RWPE1 (cell line): ENCODE data around the gene PLEK2.

Experiments
- CTCF ChIA-PET: fragments of 350-600 bp; sonication (Branson Sonifier 250); formaldehyde crosslinking; extraction: SDS; loops from one replicate; lab custom pipeline; 2021; lab: Yijun Ruan, JAX
- POLR2A ChIA-PET: fragments of 400-600 bp; formaldehyde crosslinking; extraction: SDS; loops from one replicate; lab custom pipeline; 2020; ENCODE audit warnings: antibody characterized with exemption; ENCODE audit not compliant: low non-redundant PET; lab: Yijun Ruan, JAX
- DNase-seq: peaks from one replicate; pipeline ENCODE4 v3.0.0; 2012; ENCODE audit warnings: low spot score
- H3K27ac ChIP-seq: fragments of 450-650 bp; 2 replicates; pipeline ENCODE4 v1.5.1; 2017
- TF ChIP-seq, protein P1 (sequence below): fragments of 450-650 bp; conservative IDR thresholded peaks from 2 replicates; pipeline ENCODE4 v1.5.1; 2017; ENCODE audit warnings: low read depth, mild to moderate bottlenecking

The PLEK2 gene, protein sequence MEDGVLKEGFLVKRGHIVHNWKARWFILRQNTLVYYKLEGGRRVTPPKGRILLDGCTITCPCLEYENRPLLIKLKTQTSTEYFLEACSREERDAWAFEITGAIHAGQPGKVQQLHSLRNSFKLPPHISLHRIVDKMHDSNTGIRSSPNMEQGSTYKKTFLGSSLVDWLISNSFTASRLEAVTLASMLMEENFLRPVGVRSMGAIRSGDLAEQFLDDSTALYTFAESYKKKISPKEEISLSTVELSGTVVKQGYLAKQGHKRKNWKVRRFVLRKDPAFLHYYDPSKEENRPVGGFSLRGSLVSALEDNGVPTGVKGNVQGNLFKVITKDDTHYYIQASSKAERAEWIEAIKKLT

DNA sequence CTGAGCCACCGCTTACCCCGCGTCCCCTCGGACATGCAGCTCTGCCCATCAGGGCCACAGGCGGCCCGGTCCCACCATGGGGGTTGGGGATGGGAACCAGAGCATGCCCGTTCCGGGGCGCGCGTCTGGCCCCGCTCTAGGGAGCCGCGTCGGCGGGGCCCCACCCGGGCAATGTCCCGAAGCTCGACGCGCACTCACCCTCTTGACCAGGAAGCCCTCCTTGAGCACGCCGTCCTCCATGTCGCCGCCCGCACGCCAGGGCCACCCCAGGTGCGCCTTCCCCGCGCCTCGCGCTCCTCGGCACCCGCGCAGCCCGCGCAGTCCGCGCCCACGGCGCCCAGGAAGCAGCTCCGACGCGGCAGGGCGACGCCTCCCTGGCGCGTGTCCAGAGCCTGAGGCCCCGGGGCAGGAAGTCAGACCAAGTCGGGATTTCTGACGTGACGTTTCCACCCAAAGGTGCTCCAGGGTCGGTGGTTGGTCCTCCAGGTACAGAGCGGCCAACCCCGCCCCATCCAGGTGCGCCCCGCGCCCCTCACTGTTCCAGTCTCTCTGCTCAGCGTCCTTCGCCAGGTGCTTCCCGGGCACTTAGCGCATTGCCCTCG, at the start of gene PLEK2:
Gene PLEK2, minus strand, starts transcription at position 346 of the 602 bp plus-strand sequence. Its CDS starts 106 bp downstream, at position 240.
- TF ChIP-seq, protein P1, sequence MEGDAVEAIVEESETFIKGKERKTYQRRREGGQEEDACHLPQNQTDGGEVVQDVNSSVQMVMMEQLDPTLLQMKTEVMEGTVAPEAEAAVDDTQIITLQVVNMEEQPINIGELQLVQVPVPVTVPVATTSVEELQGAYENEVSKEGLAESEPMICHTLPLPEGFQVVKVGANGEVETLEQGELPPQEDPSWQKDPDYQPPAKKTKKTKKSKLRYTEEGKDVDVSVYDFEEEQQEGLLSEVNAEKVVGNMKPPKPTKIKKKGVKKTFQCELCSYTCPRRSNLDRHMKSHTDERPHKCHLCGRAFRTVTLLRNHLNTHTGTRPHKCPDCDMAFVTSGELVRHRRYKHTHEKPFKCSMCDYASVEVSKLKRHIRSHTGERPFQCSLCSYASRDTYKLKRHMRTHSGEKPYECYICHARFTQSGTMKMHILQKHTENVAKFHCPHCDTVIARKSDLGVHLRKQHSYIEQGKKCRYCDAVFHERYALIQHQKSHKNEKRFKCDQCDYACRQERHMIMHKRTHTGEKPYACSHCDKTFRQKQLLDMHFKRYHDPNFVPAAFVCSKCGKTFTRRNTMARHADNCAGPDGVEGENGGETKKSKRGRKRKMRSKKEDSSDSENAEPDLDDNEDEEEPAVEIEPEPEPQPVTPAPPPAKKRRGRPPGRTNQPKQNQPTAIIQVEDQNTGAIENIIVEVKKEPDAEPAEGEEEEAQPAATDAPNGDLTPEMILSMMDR: no peak
- peak; percentile 84 for DNase-seq
- POLR2A ChIA-PET: no interaction called here
- CTCF ChIA-PET: interaction anchor here (0.6 to 2.0 kb wide), 2 partner anchors 12 to 115 kb away, joined by 3 to 4 read pairs; no protein-coding TSS in a partner anchor
- H3K27ac ChIP-seq: peak within 1 kb of the TSS; percentile 91

DNA sequence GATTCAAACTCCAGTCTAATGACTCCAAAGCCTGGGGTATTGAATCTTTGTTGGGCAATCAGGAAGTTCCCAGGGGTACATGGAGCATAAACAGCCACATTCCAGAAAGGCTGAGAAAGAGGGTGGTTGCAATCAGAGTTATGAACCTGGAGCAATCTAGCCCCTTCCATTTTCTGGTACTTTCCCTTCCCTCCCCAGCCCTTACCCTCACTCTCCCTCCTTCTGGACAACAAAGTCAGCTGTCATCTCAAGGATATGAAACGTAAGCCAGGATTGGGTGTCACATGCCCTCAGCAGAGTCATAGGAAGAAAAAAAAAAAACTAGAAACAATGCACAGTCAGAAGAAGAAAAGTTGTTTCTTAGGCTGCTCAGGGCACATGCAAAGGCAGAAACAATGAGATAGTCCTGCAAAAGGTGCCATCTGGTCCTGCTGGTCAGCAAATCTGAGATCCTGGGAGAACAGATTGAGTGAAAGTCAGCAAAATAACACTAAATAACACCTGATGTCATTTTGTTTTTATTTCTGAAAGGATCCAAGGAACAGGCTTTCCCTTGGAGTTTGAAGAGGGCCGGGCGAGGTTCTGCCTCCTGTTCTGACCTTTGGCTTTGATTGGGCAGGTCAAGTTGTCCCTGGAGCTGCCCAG, 49.5 kb upstream of the PLEK2 start:
- TF ChIP-seq, protein P1: no peak
- DNase-seq: no peak
- no peak overlapping the region for H3K27ac ChIP-seq
- POLR2A ChIA-PET: no interaction called here
- CTCF ChIA-PET: interaction anchor here (1.4 kb wide), 1 partner anchor 14 kb away, joined by 3 read pairs; no protein-coding TSS in a partner anchor

DNA sequence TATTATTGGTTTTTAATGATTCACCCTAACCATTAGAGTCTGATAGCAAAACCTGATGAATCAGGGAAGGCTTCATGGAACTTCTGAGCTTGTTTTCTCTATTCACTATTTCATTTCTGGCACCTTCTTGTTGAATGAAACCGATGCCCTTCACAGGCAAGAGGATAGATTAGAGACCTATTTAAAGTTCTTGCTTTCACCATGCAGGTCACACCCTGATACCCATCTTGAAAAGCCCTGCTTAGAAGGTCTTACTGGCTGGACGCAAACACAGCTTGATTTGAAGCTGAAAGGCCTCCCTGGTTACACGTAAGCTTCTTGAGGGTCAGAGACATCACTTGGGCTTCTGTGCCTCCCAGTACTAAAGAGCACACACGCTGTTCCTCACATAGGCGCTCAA, 47.4 kb upstream of the PLEK2 start:
- ChIA-PET POLR2A (no interaction called here), CTCF (no interaction called here)
- TF ChIP-seq, protein P1: no peak
- H3K27ac ChIP-seq: no peak overlapping the region
- no peak for DNase-seq

DNA sequence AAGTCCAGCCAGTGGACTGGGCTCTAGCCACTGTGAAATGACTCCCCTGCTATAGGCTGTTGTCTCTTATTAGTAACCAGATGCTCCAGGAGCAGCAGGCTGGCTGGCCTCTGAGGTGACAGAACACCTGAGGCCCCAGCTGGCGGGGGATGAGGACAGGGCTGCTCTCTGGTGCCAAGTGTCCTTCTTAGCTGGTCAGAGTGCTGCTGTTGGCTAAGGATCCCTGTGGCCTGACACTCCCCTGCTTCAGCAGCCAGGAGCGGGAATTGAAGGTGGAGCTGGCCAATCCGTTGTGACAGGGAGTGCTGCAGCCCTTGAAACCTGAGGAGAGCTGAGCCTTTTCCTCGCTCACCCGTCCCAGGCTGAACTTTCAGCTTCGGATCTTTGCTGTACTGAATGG, 45.8 kb upstream of the PLEK2 start:
- ChIA-PET POLR2A (no interaction called here), CTCF (interaction anchor here (1.4 kb wide), 1 partner anchor 114 kb away, joined by 6 read pairs; no protein-coding TSS in a partner anchor)
- no peak for DNase-seq
- TF ChIP-seq, protein P1: no peak
- H3K27ac ChIP-seq: no peak overlapping the region

DNA sequence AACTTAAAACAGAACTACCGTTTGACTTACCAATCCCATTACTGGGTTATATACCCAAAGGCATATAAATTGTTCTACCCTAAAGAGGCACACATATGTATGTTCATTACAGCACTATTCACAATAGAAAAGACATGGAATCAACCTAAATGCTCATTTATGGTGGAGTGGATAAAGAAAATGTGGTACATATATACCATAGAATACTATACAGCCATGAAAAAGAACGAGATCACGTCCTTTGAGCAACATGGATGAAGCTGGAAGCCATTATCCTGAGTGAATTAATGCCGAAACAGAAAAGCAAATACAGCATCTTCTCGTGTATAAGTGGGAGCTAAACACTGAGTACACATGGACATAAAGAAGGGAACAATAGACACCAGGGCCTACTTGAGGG, 44.8 kb upstream of the PLEK2 start:
- H3K27ac ChIP-seq: no peak overlapping the region
- POLR2A ChIA-PET: no interaction called here
- TF ChIP-seq, protein P1: no peak
- CTCF ChIA-PET: interaction anchor here (0.7 kb wide), 1 partner anchor 121 kb away, joined by 3 read pairs; no protein-coding TSS in a partner anchor
- no peak for DNase-seq
